ENCODE data around the gene PSEN2.
A peak's percentile ranks its signal among the peaks of the same experiment; 100 is the strongest.

DNA sequence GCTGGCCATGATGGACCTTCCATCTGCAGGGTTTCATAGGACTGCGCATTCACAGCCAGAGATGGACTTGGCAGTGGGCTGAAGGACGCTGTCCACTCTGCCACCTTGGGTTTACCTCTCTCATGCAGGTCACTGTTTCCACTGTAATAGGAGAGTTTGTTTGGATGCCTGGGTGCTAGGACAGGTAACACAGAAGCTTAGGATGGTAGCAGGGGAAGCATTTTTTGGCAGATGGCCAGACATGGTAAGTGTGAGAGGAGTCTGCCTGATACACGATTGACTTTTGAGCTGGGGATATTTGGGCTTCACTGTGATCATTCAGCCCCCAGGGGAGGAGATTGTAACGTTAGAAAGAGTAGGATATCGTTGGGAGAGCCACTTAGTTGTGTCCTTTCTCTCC lies 11.8 kb downstream of the PSEN2 start:
- TF ChIP-seq TARDBP (IDR thresholded peaks at IDR 0.05; ENCODE audit: borderline replicate concordance) (no peak), POLR2A (IDR thresholded peaks at IDR 0.05; ENCODE audit: low read depth, low read length) (no peak), POLR2AphosphoS5 (IDR thresholded peaks at IDR 0.05; ENCODE audit: low read length) (peak; percentile 30; the same call in 1 of the 2 replicates), FOS (IDR thresholded peaks at IDR 0.05; ENCODE audit: borderline replicate concordance, extremely low read depth, insufficient read length) (no peak), HCFC1 (IDR thresholded peaks at IDR 0.05; ENCODE audit: low read length) (no peak), FOXK2 (IDR thresholded peaks at IDR 0.05) (no peak), REST (IDR thresholded peaks at IDR 0.05; ENCODE audit: low read depth, low read length) (no peak), ATF3 (IDR thresholded peaks at IDR 0.05; ENCODE audit: borderline replicate concordance, extremely low read depth, low read depth, low read length) (no peak), POLR2AphosphoS2 (IDR thresholded peaks at IDR 0.05; ENCODE audit: low read depth, low read length) (no peak), YY1 (IDR thresholded peaks at IDR 0.05; ENCODE audit: low read depth, low read length) (no peak), STAT3 (IDR thresholded peaks at IDR 0.05; ENCODE audit: low read depth, low read length) (no peak)

Measured in GM12878 (cell line).